Keratinocyte (primary cell): Measurements from ENCODE around the gene PRKAA1.

ENCODE experiments used
- EZH2 ChIP-seq: IDR thresholded peaks from one replicate; pipeline ENCODE4 v1.6.1; 2012; ENCODE audit warnings: inconsistent platforms, mild to moderate bottlenecking, low read length, moderate library complexity
- TF ChIP-seq, protein P1 (sequence below), 3 experiments: IDR thresholded peaks in 1 of 3; conservative IDR thresholded peaks in 1 of 3; optimal IDR thresholded peaks in 1 of 3; 2 replicates in 2 of 3; 3 replicates in 1 of 3; pipeline versions ENCODE3 to v1.5.1; 2011; ENCODE audit warnings: low read length in 3 of 3, mild to moderate bottlenecking in 3 of 3, moderate library complexity in 2 of 3, control low read depth in 1 of 3, inconsistent platforms in 1 of 3; ENCODE audit not compliant: insufficient read depth in 2 of 3; ENCODE audit errors: extremely low read depth in 1 of 3

DNA sequence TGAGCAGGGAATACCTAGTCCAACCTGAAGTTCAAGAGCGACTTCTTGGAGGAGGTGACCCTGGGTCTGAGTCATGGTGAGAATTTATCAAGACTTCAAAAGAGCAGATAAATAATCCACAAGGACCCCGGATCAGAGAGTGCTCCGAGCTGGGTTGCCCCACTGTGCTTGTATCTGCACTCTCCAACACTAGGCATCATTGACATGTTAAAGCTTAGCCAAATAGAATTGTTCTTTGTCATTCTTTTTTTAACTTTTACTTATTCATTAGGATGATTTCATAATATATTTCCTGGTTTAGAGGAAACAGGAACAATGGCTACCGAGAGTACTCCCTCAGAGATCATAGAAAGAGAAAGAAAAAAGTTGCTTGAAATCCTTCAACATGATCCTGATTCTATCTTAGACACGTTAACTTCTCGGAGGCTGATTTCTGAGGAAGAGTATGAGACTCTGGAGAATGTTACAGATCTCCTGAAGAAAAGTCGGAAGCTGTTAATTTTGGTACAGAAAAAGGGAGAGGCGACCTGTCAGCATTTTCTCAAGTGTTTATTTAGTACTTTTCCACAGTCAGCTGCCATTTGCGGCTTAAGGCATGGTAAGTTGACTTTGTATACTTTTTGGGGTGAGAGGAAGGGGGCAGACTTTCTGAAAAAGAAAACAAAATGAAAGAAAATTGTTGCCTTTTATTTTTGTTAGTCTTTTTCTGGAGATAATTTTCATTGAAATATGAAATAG is 43.1 kb upstream of the PRKAA1 start, which contains the start of gene CARD6:
- TF ChIP-seq, protein P1, sequence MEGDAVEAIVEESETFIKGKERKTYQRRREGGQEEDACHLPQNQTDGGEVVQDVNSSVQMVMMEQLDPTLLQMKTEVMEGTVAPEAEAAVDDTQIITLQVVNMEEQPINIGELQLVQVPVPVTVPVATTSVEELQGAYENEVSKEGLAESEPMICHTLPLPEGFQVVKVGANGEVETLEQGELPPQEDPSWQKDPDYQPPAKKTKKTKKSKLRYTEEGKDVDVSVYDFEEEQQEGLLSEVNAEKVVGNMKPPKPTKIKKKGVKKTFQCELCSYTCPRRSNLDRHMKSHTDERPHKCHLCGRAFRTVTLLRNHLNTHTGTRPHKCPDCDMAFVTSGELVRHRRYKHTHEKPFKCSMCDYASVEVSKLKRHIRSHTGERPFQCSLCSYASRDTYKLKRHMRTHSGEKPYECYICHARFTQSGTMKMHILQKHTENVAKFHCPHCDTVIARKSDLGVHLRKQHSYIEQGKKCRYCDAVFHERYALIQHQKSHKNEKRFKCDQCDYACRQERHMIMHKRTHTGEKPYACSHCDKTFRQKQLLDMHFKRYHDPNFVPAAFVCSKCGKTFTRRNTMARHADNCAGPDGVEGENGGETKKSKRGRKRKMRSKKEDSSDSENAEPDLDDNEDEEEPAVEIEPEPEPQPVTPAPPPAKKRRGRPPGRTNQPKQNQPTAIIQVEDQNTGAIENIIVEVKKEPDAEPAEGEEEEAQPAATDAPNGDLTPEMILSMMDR (optimal IDR thresholded peaks at IDR 0.05 in 1 of 3, IDR thresholded peaks at IDR 0.05 in 1 of 3, conservative IDR thresholded peaks at IDR 0.05 in 1 of 3; ENCODE audit: extremely low read depth in 1 of 3, insufficient read depth in 2 of 3, low read length in 3 of 3), result no peak
- TF ChIP-seq EZH2, result no peak
